ENCODE results near the gene KLF11.

The KLF11 gene

DNA sequence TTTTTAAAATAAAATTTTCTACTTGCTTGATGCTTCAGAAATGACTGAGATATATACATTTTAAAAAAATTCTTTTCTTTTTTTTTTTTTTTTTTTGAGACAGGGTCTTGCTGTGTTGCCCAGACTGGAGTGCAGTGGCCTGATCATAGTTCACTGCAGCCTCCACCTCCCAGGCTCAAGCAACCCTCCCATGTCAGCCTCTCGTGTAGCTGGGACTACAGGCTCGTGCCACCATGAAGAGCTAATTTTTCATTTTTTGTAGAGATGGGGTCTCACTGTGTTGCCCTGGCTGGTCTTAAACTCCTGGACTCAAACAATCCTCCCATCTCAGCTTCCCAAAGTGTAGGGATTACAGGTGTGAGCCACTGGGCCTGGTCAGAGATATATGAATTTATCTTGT is 24.0 kb downstream of the KLF11 start:
- Mint-ChIP-seq H3K27ac (no peak overlapping the region), H3K4me1 (ENCODE audit: low read depth) (peaks cover 3% of the 10 kb centered on the region)
- no peak for DNase-seq (ENCODE audit: low spot score)

DNA sequence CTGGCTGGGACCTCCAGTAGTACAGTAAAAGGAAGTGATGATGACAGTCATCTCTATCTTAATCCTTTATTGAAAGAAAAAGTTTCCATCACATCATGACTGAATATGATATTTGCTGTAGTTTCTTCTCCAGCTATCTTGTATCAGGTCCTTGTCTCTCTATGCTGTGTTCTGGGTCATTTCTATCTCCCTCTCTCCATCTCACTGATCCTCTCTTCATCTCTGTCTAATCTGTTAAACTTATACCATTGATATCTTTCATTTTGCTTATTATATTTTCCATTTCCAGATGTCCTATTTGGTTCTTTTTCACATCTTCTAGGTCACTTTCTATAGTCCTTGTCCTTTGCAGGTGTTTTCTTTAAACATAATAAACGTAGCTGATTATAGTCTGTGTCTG is 24.5 kb downstream of the KLF11 start:
- DNase-seq (ENCODE audit: low spot score): no peak
- Mint-ChIP-seq H3K27me3 (ENCODE audit: low read depth) (peaks cover 6% of the 10 kb centered on the region), H3K27ac (no peak overlapping the region), H3K4me3 (no peak overlapping the region), H3K9me3 (peaks cover 6% of the 10 kb centered on the region), H3K36me3 (ENCODE audit: low read depth) (no peaks in the 10 kb centered on the region), H3K4me1 (ENCODE audit: low read depth) (peaks cover 6% of the 10 kb centered on the region)

More for the DNA sequence above, 24.0 kb downstream of the KLF11 start:
- no peaks in the 10 kb centered on the region for H3K36me3 Mint-ChIP-seq (ENCODE audit: low read depth)
- H3K27me3 Mint-ChIP-seq (ENCODE audit: low read depth): peaks cover 2% of the 10 kb centered on the region
- peaks cover 6% of the 10 kb centered on the region for H3K9me3 Mint-ChIP-seq
- no peak overlapping the region for H3K4me3 Mint-ChIP-seq

DNA sequence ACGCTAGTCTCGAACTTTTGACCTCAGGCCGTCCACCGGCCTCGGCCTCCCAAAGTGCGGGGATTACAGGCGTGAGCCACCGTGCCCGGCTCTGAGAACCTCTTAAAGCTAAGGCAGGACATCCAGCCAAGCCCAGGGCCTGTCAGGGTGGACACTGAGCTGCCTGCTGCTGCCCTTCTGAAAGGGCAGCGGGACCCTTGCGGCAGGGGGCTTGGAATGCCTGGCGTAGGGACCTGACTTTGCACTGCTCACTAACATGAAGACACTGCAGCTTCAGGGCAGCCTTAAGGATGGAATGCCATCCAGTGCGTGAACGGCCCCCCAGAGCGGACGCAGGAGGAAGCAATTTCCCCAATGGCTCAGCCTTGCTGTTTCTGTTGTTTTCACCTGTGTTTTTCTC is 27.8 kb downstream of the KLF11 start:
- Mint-ChIP-seq H3K36me3 (ENCODE audit: low read depth) (no peaks in the 10 kb centered on the region), H3K9me3 (peaks cover 6% of the 10 kb centered on the region), H3K27me3 (ENCODE audit: low read depth) (peaks cover 30% of the 10 kb centered on the region), H3K27ac (no peak overlapping the region), H3K4me3 (no peak overlapping the region), H3K4me1 (ENCODE audit: low read depth) (peaks cover 3% of the 10 kb centered on the region)
- DNase-seq (ENCODE audit: low spot score): no peak

DNA sequence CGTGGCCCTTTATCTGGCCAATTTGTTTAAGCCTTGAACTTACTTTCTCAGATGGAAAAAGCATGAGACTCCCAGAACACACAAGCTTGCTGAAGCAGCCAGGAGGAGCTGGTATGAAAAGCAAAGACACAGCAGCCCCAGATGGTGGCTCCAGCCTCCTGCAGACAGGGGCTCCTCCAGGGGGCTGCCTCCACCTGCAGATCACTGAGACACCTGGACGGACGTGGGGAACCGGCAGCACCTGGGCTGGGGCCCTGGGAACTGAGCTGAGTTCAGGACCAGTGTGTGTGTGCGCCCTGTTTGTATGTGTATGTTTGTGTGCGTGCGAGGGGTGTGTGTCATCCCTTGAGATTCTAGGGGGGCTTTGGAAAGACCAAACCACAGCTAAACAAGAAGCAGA is 28.2 kb downstream of the KLF11 start:
- peaks cover 34% of the 10 kb centered on the region for H3K27me3 Mint-ChIP-seq (ENCODE audit: low read depth)
- H3K4me3 Mint-ChIP-seq: no peak overlapping the region
- DNase-seq (ENCODE audit: low spot score): no peak
- H3K36me3 Mint-ChIP-seq (ENCODE audit: low read depth): no peaks in the 10 kb centered on the region
- H3K4me1 Mint-ChIP-seq (ENCODE audit: low read depth): peaks cover 3% of the 10 kb centered on the region
- peaks cover 6% of the 10 kb centered on the region for H3K9me3 Mint-ChIP-seq
- no peak overlapping the region for H3K27ac Mint-ChIP-seq

DNA sequence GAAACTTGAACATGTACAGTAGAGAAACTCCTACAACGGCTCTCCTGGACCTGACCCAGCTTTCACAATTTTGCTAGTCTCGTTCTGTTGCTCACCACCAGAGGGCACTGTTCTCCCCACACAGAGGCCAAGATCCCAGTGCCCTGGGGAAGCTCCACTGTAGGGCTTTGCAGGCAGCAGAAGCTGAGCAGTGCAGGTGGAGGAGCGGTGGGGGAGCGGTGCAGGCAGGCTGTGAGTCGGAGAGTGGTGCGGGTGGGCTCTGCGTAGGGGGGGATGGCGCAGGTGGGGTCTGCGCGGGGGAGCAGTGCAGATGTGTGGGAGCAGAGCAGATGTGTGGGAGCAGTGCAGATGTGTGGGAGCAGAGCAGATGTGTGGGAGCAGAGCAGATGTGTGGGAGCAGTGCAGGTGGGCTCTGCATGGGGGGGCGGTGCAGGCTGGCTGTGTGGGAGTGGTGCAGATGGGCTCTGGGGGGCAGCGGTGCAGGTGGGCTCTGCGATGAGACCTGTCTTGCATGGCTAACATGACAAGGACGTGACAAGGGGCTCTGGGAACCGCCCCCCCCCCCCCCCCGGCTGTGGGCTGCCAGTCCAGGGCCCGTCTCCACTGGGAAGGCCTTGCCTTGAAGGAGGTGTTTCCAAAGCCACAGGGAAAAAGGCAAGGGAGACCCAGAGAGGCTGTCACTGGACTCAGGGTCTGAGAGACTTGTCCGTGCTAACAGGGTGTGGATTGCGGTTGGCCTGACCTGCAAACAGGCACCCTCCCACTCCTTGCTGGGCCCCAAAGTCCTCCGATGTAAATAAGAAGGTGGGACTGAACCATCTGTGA is 29.5 kb downstream of the KLF11 start:
- peak; percentile 74 for DNase-seq (ENCODE audit: low spot score)
- Mint-ChIP-seq H3K36me3 (ENCODE audit: low read depth) (no peaks in the 10 kb centered on the region), H3K9me3 (peaks cover 2% of the 10 kb centered on the region), H3K4me3 (no peak overlapping the region), H3K27me3 (ENCODE audit: low read depth) (peaks cover 47% of the 10 kb centered on the region), H3K27ac (no peak overlapping the region), H3K4me1 (ENCODE audit: low read depth) (peaks cover 5% of the 10 kb centered on the region)

DNA sequence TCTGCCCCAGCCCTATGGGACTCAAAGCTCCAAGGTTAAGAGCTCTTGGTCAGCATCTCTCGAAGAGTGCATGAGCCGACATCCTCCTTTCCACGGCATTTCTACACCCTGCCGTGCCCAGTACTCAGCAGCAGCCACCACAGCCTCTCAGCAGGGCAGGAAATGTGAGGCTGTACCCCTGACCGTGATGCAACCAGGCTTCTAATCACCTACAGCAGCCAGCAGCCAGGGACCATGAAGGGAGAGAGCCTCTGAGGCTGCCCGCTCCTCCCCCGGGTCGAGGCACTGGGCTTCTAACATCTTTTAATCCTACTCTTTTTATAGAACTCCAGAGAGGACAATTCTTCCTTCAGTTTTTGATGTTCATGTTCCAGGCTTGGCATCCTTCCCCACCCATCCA is 30.4 kb downstream of the KLF11 start:
- H3K27me3 Mint-ChIP-seq (ENCODE audit: low read depth): peaks cover 55% of the 10 kb centered on the region
- no peaks in the 10 kb centered on the region for H3K9me3 Mint-ChIP-seq
- peaks cover 5% of the 10 kb centered on the region for H3K4me1 Mint-ChIP-seq (ENCODE audit: low read depth)
- H3K4me3 Mint-ChIP-seq: no peak overlapping the region
- DNase-seq (ENCODE audit: low spot score): no peak
- H3K36me3 Mint-ChIP-seq (ENCODE audit: low read depth): no peaks in the 10 kb centered on the region
- H3K27ac Mint-ChIP-seq: no peak overlapping the region

DNA sequence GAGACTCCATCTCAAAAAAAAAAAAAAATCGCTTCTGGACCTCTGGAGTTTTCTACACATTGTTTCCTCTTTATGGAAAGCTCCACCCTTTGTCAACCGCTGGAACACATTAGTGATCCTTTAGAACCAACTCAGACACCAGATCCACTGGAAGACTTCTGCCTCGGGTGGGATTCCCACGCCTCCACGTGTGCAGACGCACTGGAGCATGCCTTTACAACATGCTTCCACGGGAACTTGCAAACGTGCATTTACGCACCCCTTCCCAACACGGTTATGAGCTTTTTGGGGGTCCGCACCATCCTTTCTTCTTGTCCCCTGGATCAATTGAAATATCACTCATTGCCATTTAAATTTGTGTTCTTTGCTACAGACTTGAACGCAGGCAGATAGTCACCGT is 31.8 kb downstream of the KLF11 start:
- no peak overlapping the region for H3K4me3 Mint-ChIP-seq
- no peaks in the 10 kb centered on the region for H3K9me3 Mint-ChIP-seq
- H3K27me3 Mint-ChIP-seq (ENCODE audit: low read depth): peaks cover 62% of the 10 kb centered on the region
- H3K36me3 Mint-ChIP-seq (ENCODE audit: low read depth): no peaks in the 10 kb centered on the region
- DNase-seq (ENCODE audit: low spot score): no peak
- peaks cover 8% of the 10 kb centered on the region for H3K4me1 Mint-ChIP-seq (ENCODE audit: low read depth)
- H3K27ac Mint-ChIP-seq: no peak overlapping the region

DNA sequence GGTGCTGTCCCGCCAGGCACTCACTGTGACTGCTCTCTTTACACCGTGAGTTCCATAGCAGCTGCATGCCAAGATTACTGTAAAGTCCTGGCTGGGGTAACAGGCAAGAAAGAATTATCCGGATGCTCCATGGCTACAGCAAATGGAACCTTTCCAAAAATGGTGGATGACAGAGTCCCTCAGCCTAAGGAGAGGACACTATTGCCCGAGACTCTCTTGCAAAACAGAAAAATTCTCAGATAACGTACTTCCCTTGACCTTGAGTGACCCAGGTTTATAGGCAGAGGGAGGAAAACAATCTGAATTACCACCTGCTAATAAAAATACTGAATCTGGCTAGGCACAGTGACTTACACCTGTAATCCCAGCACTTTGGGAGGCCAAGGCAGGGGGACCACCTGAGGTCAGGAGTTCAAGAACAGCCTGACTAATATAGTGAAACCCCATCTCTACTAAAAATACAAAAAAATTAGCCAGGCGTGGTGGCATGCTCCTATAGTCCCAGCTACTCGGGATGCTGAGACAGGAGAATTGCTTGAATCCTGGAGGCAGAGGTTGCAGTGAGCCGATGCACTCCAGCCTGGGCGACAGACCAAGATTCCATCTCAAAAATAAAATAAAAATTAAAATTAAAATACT is 32.3 kb downstream of the KLF11 start:
- H3K4me1 Mint-ChIP-seq (ENCODE audit: low read depth): peaks cover 8% of the 10 kb centered on the region

DNA sequence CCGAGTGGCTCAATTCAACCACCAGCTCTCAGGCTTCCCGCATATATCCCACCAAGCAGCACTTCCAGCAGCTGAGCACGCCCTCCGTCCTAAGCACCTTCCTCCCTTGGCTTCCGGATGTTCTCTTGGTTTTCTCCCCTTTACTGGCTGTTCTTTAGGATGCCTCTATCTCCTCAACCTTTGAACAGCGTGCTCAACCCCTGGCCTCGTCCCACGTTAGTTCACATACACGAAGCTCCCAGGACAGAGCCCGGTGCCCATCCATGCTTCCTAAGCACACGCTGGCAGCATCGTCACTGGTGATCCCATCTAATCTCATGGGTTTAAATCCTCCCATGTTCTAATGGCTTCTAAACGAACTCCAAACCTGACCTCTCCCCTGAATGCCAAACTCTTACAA is 33.2 kb downstream of the KLF11 start:
- DNase-seq (ENCODE audit: low spot score): no peak
- Mint-ChIP-seq H3K9me3 (no peaks in the 10 kb centered on the region), H3K36me3 (ENCODE audit: low read depth) (peaks cover 2% of the 10 kb centered on the region), H3K27ac (no peak overlapping the region), H3K4me1 (ENCODE audit: low read depth) (peaks cover 15% of the 10 kb centered on the region), H3K4me3 (no peak overlapping the region), H3K27me3 (ENCODE audit: low read depth) (peaks cover 68% of the 10 kb centered on the region)

More for the DNA sequence above, 32.3 kb downstream of the KLF11 start:
- Mint-ChIP-seq H3K36me3 (ENCODE audit: low read depth) (no peaks in the 10 kb centered on the region), H3K27me3 (ENCODE audit: low read depth) (peaks cover 62% of the 10 kb centered on the region), H3K9me3 (no peaks in the 10 kb centered on the region), H3K4me3 (no peak overlapping the region), H3K27ac (no peak overlapping the region)
- no peak for DNase-seq (ENCODE audit: low spot score)

DNA sequence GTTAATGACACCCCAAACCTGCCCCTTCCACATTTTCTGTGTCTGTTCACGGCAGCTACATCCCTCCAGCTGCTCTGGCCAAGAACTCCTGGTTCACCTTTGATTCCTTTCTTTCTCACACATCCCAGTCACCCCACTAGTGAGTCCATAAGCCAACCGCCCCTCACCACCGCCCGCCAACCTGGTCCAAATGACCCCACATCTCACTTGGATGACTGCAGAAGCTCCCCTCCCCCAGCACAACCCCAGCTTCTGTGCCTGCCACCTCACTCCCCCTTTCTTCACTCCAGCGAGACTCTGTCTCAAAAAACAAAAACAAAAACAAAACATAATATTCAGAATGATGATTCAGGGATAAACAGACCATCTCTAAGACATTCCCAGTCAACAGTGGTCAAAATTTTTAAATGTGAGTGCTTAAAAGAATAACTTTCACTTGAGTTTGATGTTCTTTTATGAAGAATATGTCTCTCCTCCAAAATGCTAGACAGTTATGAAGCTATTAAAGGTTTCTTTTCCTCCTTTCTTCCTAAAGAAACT is 33.7 kb downstream of the KLF11 start:
- H3K27ac Mint-ChIP-seq: no peak overlapping the region
- no peak overlapping the region for H3K4me3 Mint-ChIP-seq
- peaks cover 15% of the 10 kb centered on the region for H3K4me1 Mint-ChIP-seq (ENCODE audit: low read depth)
- peaks cover 71% of the 10 kb centered on the region for H3K27me3 Mint-ChIP-seq (ENCODE audit: low read depth)
- H3K36me3 Mint-ChIP-seq (ENCODE audit: low read depth): peaks cover 2% of the 10 kb centered on the region
- no peak for DNase-seq (ENCODE audit: low spot score)
- H3K9me3 Mint-ChIP-seq: no peaks in the 10 kb centered on the region

DNA sequence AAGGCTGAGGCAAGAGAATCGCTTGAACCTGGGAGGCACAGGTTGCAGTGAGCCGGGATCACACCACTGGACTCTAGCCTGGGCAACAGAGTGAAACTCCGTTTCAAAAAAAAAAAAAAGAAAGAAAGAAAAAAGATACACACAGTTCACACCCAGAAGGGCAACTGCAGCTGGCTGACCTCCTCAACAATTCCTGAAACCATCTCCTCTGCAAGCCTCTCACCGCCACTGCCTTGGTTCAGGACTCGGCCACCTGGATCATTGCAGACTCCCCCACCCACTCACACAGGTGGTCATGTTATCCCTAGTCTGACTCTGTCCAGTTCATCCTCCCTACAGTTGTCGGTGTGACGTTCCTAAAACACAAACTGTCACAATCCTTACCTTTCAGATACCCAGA is 34.7 kb downstream of the KLF11 start:
- no peak overlapping the region for H3K27ac Mint-ChIP-seq
- H3K4me3 Mint-ChIP-seq: no peak overlapping the region
- DNase-seq (ENCODE audit: low spot score): no peak
- H3K4me1 Mint-ChIP-seq (ENCODE audit: low read depth): peaks cover 12% of the 10 kb centered on the region
- H3K27me3 Mint-ChIP-seq (ENCODE audit: low read depth): peaks cover 76% of the 10 kb centered on the region
- H3K9me3 Mint-ChIP-seq: no peaks in the 10 kb centered on the region
- H3K36me3 Mint-ChIP-seq (ENCODE audit: low read depth): peaks cover 2% of the 10 kb centered on the region

DNA sequence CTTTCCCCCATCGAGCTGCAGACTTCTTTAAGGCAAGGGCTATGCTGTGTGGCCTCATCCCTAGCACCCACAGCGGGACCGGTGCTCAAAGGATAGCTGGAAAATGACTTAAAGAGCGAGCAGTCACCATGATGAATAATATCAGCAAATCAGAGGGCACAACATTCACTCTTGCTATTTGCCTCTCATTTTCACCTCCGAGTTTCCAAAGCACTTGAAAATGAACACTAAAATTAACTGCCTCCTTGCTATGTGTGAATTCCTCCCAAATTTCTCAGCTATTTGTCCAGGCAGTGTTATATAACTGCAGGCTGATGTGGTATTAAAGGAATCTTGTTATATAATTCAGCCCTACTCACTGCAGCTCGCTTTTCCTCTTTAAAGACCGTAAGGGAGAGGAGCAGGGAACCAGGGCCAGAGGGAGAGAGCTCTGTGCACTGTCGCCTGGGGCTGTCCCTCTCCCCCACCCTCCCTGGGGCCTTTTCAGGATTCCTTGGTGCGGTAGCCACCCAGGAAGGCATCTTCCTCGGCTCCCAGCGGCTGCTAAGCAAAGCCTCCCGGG is 35.4 kb downstream of the KLF11 start:
- no peak overlapping the region for H3K27ac Mint-ChIP-seq
- H3K27me3 Mint-ChIP-seq (ENCODE audit: low read depth): peaks cover 77% of the 10 kb centered on the region
- peak overlapping the region; percentile 81 for H3K4me3 Mint-ChIP-seq
- DNase-seq (ENCODE audit: low spot score): no peak
- H3K4me1 Mint-ChIP-seq (ENCODE audit: low read depth): peaks cover 12% of the 10 kb centered on the region
- peaks cover 2% of the 10 kb centered on the region for H3K36me3 Mint-ChIP-seq (ENCODE audit: low read depth)
- no peaks in the 10 kb centered on the region for H3K9me3 Mint-ChIP-seq

DNA sequence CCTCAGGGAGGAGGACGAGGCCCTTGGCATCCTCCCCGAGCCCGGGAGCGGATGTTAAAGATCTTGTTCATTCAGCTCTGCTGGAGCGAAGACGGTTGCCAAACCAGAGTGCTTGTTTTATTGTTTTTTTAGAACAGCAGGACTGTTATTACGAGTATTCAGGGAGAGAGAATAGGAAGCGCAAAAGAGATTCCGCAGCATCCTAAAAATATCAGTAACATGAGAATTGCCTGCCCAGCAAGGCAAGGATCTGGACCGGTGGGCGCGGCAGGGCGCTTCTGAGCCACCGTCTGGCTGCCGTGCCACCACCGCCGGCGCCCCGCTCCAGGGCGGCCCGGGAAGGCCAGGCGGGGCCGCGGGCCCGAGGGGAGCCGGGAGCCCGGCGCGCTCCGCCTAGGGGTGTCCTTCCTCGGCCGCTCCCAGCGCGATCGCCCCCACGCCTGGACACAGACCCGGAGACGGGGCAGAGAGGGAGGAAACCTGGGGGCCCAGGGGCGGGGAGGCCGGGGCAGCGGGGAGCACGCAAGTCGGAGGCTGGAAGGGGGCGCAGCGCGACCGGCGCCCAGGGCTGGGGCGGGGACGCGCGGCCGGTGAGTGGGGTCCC is 36.0 kb downstream of the KLF11 start:
- no peak overlapping the region for H3K27ac Mint-ChIP-seq
- peak overlapping the region; percentile 81 for H3K4me3 Mint-ChIP-seq
- peaks cover 2% of the 10 kb centered on the region for H3K36me3 Mint-ChIP-seq (ENCODE audit: low read depth)
- H3K27me3 Mint-ChIP-seq (ENCODE audit: low read depth): peaks cover 78% of the 10 kb centered on the region
- H3K9me3 Mint-ChIP-seq: no peaks in the 10 kb centered on the region
- H3K4me1 Mint-ChIP-seq (ENCODE audit: low read depth): peaks cover 12% of the 10 kb centered on the region
- DNase-seq (ENCODE audit: low spot score): peak; percentile 20

Measured in T-helper 2 cell treated with Interferon-gamma antibody and Interleukin-4, amounts not matched to agents 5 μg/mL and 100 μg/mL, for 36 hours (primary cell).